IPS-20b (cell line): Measurements from ENCODE around the gene LGR5.
"Not testable (repeated sequence)": the region's sequence is repeated elsewhere in the genome, so short reads cannot be mapped to it uniquely, and the experiment has no call there.

ENCODE experiments used
- H3K27ac ChIP-seq: one replicate; pipeline ENCODE4 v1.5.1; 2013; ENCODE audit warnings: low read length
- H3K27me3 ChIP-seq: 2 replicates; pipeline ENCODE4 v1.6.1; 2013; ENCODE audit warnings: mild to moderate bottlenecking, low read length, inconsistent platforms; ENCODE audit not compliant: insufficient read depth
- H3K36me3 ChIP-seq: 2 replicates; pipeline ENCODE4 v1.6.1; 2013; ENCODE audit warnings: low read depth, mild to moderate bottlenecking, inconsistent platforms, low read length, moderate library complexity; ENCODE audit not compliant: insufficient read depth
- H3K4me1 ChIP-seq: 2 replicates; pipeline ENCODE4 v1.6.1; 2013; ENCODE audit warnings: mild to moderate bottlenecking, control low read depth, inconsistent platforms, low read length, moderate library complexity; ENCODE audit not compliant: insufficient read depth
- H3K4me3 ChIP-seq: 2 replicates; pipeline ENCODE4 v1.5.1; 2013; ENCODE audit warnings: mild to moderate bottlenecking, low read length, inconsistent platforms
- H3K9ac ChIP-seq: 2 replicates; pipeline ENCODE4 v1.6.1; 2013; ENCODE audit warnings: low read depth, mild to moderate bottlenecking, inconsistent platforms, low read length, moderate library complexity
- H3K9me3 ChIP-seq: 2 replicates; pipeline ENCODE4 v1.6.1; 2013; ENCODE audit warnings: mild to moderate bottlenecking, low read depth, low read length, inconsistent platforms; ENCODE audit not compliant: insufficient read depth

The LGR5 gene

GRCh38 chr12:71556875-71557274 lies 117.3 kb downstream of the LGR5 start:
- Histone ChIP-seq H3K4me1 (peaks cover 7% of the 10 kb centered on the region), H3K9ac (no peak overlapping the region), H3K27ac (no peak overlapping the region), H3K4me3 (no peak overlapping the region), H3K9me3 (no peaks in the 10 kb centered on the region), H3K27me3 (no peaks in the 10 kb centered on the region), H3K36me3 (no peaks in the 10 kb centered on the region)

- Histone ChIP-seq H3K9me3 (no peaks in the 10 kb centered on the region), H3K4me1 (peaks cover 7% of the 10 kb centered on the region; the same call in 1 of the 2 replicates), H3K4me3 (no peak overlapping the region), H3K9ac (no peak overlapping the region), H3K27ac (no peak overlapping the region), H3K27me3 (no peaks in the 10 kb centered on the region), H3K36me3 (no peaks in the 10 kb centered on the region)
These were observed 118.8 kb downstream of the LGR5 start for GRCh38 chr12:71558445-71558844.

- Histone ChIP-seq H3K9ac (no peak overlapping the region), H3K36me3 (no peaks in the 10 kb centered on the region), H3K4me1 (no peaks in the 10 kb centered on the region), H3K27me3 (no peaks in the 10 kb centered on the region), H3K9me3 (no peaks in the 10 kb centered on the region), H3K27ac (no peak overlapping the region), H3K4me3 (no peak overlapping the region)
These were observed 123.3 kb downstream of the LGR5 start for GRCh38 chr12:71562676-71563595.

GRCh38 chr12:71565535-71565934 lies 125.9 kb downstream of the LGR5 start:
- Histone ChIP-seq H3K4me3 (no peak overlapping the region), H3K27ac (no peak overlapping the region), H3K9ac (no peak overlapping the region)

DNA sequence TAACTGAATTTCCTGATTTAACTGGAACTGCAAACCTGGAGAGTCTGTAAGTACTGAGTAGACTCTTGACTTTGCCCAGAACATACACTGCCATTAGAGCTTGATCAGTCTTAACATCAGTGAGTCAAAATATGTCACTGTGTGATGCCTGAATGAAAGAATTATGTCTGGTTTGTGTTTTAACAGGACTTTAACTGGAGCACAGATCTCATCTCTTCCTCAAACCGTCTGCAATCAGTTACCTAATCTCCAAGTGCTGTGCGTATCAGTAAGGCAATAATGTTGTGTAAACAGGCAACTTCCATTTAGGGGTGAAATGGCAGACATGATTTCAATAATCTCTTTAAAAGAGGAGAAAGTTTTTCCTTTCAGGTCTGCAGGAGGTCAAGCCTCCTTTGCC lies 127.1 kb downstream of the LGR5 start:
- H3K27me3 ChIP-seq: no peaks in the 10 kb centered on the region
- no peaks in the 10 kb centered on the region for H3K9me3 ChIP-seq
- H3K9ac ChIP-seq: no peak overlapping the region
- no peaks in the 10 kb centered on the region for H3K4me1 ChIP-seq
- H3K27ac ChIP-seq: no peak overlapping the region
- H3K36me3 ChIP-seq: no peaks in the 10 kb centered on the region
- H3K4me3 ChIP-seq: no peak overlapping the region

More at GRCh38 chr12:71565535-71565934, 125.9 kb downstream of the LGR5 start:
- Histone ChIP-seq H3K4me1 (no peaks in the 10 kb centered on the region), H3K36me3 (no peaks in the 10 kb centered on the region), H3K27me3 (no peaks in the 10 kb centered on the region), H3K9me3 (no peaks in the 10 kb centered on the region)

- H3K9me3 ChIP-seq: no peaks in the 10 kb centered on the region
- H3K4me3 ChIP-seq: no peak overlapping the region
- H3K4me1 ChIP-seq: no peaks in the 10 kb centered on the region
- no peaks in the 10 kb centered on the region for H3K27me3 ChIP-seq
- no peak overlapping the region for H3K9ac ChIP-seq
- no peak overlapping the region for H3K27ac ChIP-seq
- H3K36me3 ChIP-seq: no peaks in the 10 kb centered on the region
These were observed 127.9 kb downstream of the LGR5 start for GRCh38 chr12:71567537-71567936.

DNA sequence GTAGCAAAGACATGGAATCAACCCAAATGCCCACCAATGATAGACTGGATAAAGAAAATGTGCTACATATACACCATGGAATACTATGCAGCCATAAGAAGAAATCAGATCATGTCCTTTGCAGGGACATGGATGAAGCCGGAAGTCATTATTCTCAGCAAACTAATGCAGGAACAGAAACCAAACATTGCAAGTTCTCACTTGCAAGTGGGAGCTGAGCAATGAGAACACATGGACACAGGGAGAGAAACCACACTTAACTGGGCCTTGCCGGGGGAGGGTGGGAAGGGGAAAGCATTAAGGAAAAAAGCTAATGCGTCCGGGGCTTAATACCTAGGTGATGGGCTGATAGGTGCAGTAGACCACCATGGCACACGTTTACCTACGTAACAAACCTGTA lies 130.3 kb downstream of the LGR5 start:
- not testable (repeated sequence) for H3K9ac ChIP-seq, H3K4me3 ChIP-seq, H3K27me3 ChIP-seq

GRCh38 chr12:71576496-71576895 lies 136.9 kb downstream of the LGR5 start:
- Histone ChIP-seq H3K9ac (no peak overlapping the region), H3K9me3 (no peaks in the 10 kb centered on the region), H3K27me3 (no peaks in the 10 kb centered on the region), H3K27ac (no peak overlapping the region), H3K4me3 (no peak overlapping the region), H3K36me3 (no peaks in the 10 kb centered on the region), H3K4me1 (no peaks in the 10 kb centered on the region)

More for the DNA sequence above, 130.3 kb downstream of the LGR5 start:
- H3K27ac ChIP-seq, H3K4me1 ChIP-seq, H3K9me3 ChIP-seq, H3K36me3 ChIP-seq: not testable (repeated sequence)

- Histone ChIP-seq H3K27ac (no peak overlapping the region), H3K27me3 (no peaks in the 10 kb centered on the region), H3K9ac (no peak overlapping the region), H3K36me3 (no peaks in the 10 kb centered on the region), H3K9me3 (no peaks in the 10 kb centered on the region), H3K4me1 (no peaks in the 10 kb centered on the region), H3K4me3 (no peak overlapping the region)
These were observed 139.2 kb downstream of the LGR5 start for GRCh38 chr12:71578694-71579258.

- Histone ChIP-seq H3K27me3 (no peaks in the 10 kb centered on the region), H3K9me3 (no peaks in the 10 kb centered on the region), H3K4me1 (no peaks in the 10 kb centered on the region), H3K4me3 (no peak overlapping the region), H3K27ac (no peak overlapping the region), H3K9ac (no peak overlapping the region), H3K36me3 (no peaks in the 10 kb centered on the region)
These were observed 141.6 kb downstream of the LGR5 start for GRCh38 chr12:71581206-71581605.

- no peaks in the 10 kb centered on the region for H3K9me3 ChIP-seq
These were observed 143.3 kb downstream of the LGR5 start for GRCh38 chr12:71582925-71583324.

GRCh38 chr12:71584356-71584755 lies 144.8 kb downstream of the LGR5 start:
- Histone ChIP-seq H3K9ac (no peak overlapping the region), H3K4me1 (no peaks in the 10 kb centered on the region), H3K9me3 (no peaks in the 10 kb centered on the region), H3K4me3 (no peak overlapping the region), H3K27ac (no peak overlapping the region), H3K27me3 (no peaks in the 10 kb centered on the region), H3K36me3 (no peaks in the 10 kb centered on the region)

More at GRCh38 chr12:71582925-71583324, 143.3 kb downstream of the LGR5 start:
- Histone ChIP-seq H3K4me1 (no peaks in the 10 kb centered on the region), H3K27me3 (no peaks in the 10 kb centered on the region), H3K27ac (no peak overlapping the region), H3K4me3 (no peak overlapping the region), H3K36me3 (no peaks in the 10 kb centered on the region), H3K9ac (no peak overlapping the region)
